HepG2 (cell line): ENCODE results near the gene PIP4K2B. TPM values are rescaled to one million over a fixed set of nuclear protein-coding genes. Genes with fewer than 3 reads are reported as not detected.

Source experiments
- ARID3A ChIP-seq: IDR thresholded peaks from 2 replicates; pipeline ENCODE4 v1.6.1; 2012; ENCODE audit warnings: low read depth, low read length, improper control_type of control experiment
- ATF7 ChIP-seq, 2 experiments: fragments of 450-650 bp in 1 of 2; sonication (generic) in 1 of 2; formaldehyde crosslinking in 1 of 2; IDR thresholded peaks; 2 replicates each; pipeline versions ENCODE4 v1.4.0 to v1.6.1; 2016 to 2020; ENCODE audit warnings: antibody characterized with exemption in 1 of 2, mild to moderate bottlenecking in 1 of 2, missing genetic modification reagents in 1 of 2
- BCL3 ChIP-seq: sonication (generic); formaldehyde crosslinking; IDR thresholded peaks from 2 replicates; pipeline ENCODE4 v1.5.1; 2020; ENCODE audit warnings: mild to moderate bottlenecking, missing genetic modification reagents, moderate library complexity
- FOXK1 ChIP-seq: sonication (generic); formaldehyde crosslinking; IDR thresholded peaks from 2 replicates; pipeline ENCODE4 v1.4.0; 2020; ENCODE audit warnings: low read depth, missing genetic modification reagents, borderline replicate concordance
- GPN1 ChIP-seq: sonication (generic); formaldehyde crosslinking; IDR thresholded peaks from 2 replicates; pipeline ENCODE4 v1.5.1; 2020; ENCODE audit warnings: missing genetic modification reagents, borderline replicate concordance
- HNF1B ChIP-seq: sonication (generic); formaldehyde crosslinking; IDR thresholded peaks from 2 replicates; pipeline ENCODE4 v1.5.1; 2020; ENCODE audit warnings: mild to moderate bottlenecking, moderate library complexity, missing genetic modification reagents
- IKZF5 ChIP-seq: IDR thresholded peaks from 2 replicates; pipeline ENCODE4 v1.6.1; 2018; ENCODE audit warnings: missing genetic modification reagents, mild to moderate bottlenecking, missing compliant biosample characterization
- KAT8 ChIP-seq: IDR thresholded peaks from 2 replicates; pipeline ENCODE4 v1.6.1; 2016; ENCODE audit warnings: missing genetic modification reagents, missing compliant biosample characterization
- TEAD2 ChIP-seq: sonication (generic); formaldehyde crosslinking; IDR thresholded peaks from 2 replicates; pipeline ENCODE4 v1.9.0; 2021; ENCODE audit warnings: missing genetic modification reagents
- TRAFD1 ChIP-seq: sonication (generic); formaldehyde crosslinking; IDR thresholded peaks from 2 replicates; pipeline ENCODE4 v1.5.1; 2020; ENCODE audit warnings: missing genetic modification reagents, mild to moderate bottlenecking, borderline replicate concordance
- ZKSCAN1 ChIP-seq: fragments of 150-350 bp; IDR thresholded peaks from 2 replicates; pipeline ENCODE4 v1.6.1; 2014; ENCODE audit warnings: low read length
- ZNF207 ChIP-seq: fragments of 450-650 bp; IDR thresholded peaks from 2 replicates; pipeline ENCODE4 v1.6.1; 2016; ENCODE audit warnings: antibody characterized with exemption, borderline replicate concordance
- ZNF629 ChIP-seq: sonication (generic); formaldehyde crosslinking; conservative IDR thresholded peaks from 2 replicates; pipeline ENCODE4 v1.5.0; 2020; ENCODE audit warnings: missing genetic modification reagents
- ZNF639 ChIP-seq: conservative IDR thresholded peaks from 2 replicates; pipeline ENCODE4 v1.6.1; 2018; ENCODE audit warnings: missing genetic modification reagents
- ZNF703 ChIP-seq: sonication (generic); formaldehyde crosslinking; IDR thresholded peaks from 2 replicates; pipeline ENCODE4 v1.5.1; 2020; ENCODE audit warnings: missing genetic modification reagents, mild to moderate bottlenecking, moderate library complexity, borderline replicate concordance
- ZSCAN29 ChIP-seq: sonication (generic); formaldehyde crosslinking; conservative IDR thresholded peaks from 2 replicates; pipeline ENCODE4 v1.4.0; 2020; ENCODE audit warnings: mild to moderate bottlenecking, missing genetic modification reagents
- polyA plus RNA-seq, 8 experiments: library from polyadenylated mRNA; depleted of rRNA in 3 of 8; stranded (reverse) in 7 of 8; unstranded in 1 of 8; fragments of >200 nt; fragmentation: Illumina TruSeq in 4 of 8; extraction: Trizol in 4 of 8; gene quantifications; 2 replicates each; pipeline versions ENCODE4 v1.2.1 to v1.2.3, GENCODE V29; 2011 to 2016; ENCODE audit warnings: low read depth in 4 of 8, missing spikeins in 1 of 8, mixed read lengths in 1 of 8; ENCODE audit not compliant: insufficient read depth in 1 of 8
- total RNA-seq, 5 experiments: library from RNA; depleted of rRNA; stranded (reverse); fragments of >200 nt; fragmentation: Illumina TruSeq; extraction: Trizol; gene quantifications; 2 replicates each; pipeline ENCODE4 v1.2.3, GENCODE V29; 2016; ENCODE audit warnings: low read depth in 1 of 5

PIP4K2B gene
- total and polyA plus RNA-seq, 2 of the 13 experiments (the other 11 are each of a cell fraction or from before 2014, with no cell fraction given): 20.4 to 54.0 TPM

- TF ChIP-seq ZNF207 (no peak), KAT8 (CRISPR knock-in tag) (peak; percentile 100), TRAFD1 (CRISPR knock-in tag) (peak; percentile 31; the same call in 1 of the 2 replicates), GPN1 (CRISPR knock-in tag) (no peak; the same call in 1 of the 2 replicates), ZNF629 (0 out of 2 replicates have a peak, but pooled peaks have one; percentile 9), ATF7 (IDR thresholded peaks at IDR 0.05) (peak; percentile 71), ATF7 (CRISPR knock-in tag; IDR thresholded peaks at IDR 0.05) (peak; percentile 93), ZNF703 (CRISPR knock-in tag) (peak; percentile 89), ZKSCAN1 (peak; percentile 95), IKZF5 (CRISPR knock-in tag) (peak; percentile 97), ZSCAN29 (peak; percentile 87; the same call in 1 of the 2 replicates), ARID3A (peak; percentile 39; the same call in 1 of the 2 replicates), ZNF639 (CRISPR knock-in tag) (peak; percentile 77), FOXK1 (CRISPR knock-in tag) (peak; percentile 99), BCL3 (peak; percentile 93), TEAD2 (CRISPR knock-in tag) (no peak), HNF1B (CRISPR knock-in tag) (peak; percentile 96)
Observed at GRCh38 chr17:38824899-38825761, 25.8 kb upstream of the PIP4K2B start, which contains the start of gene CWC25 (continued).
